ENCODE measurements around the gene ADRM1.

The ADRM1 gene

GRCh38 chr20:62312662-62312977 is 9.8 kb downstream of the ADRM1 start:
- Histone ChIP-seq H3K27ac (ENCODE audit: low read depth, low read length, severe bottlenecking) (no peak overlapping the region), H3K36me3 (ENCODE audit: control insufficient read depth, insufficient read depth, low read length) (peaks cover 84% of the 10 kb centered on the region), H3K4me1 (ENCODE audit: control insufficient read depth, insufficient read depth, low read length, poor library complexity, severe bottlenecking) (no peaks in the 10 kb centered on the region), H3K4me3 (ENCODE audit: extremely low read depth, insufficient read depth, low read length, poor library complexity, severe bottlenecking) (no peak overlapping the region), H3K9me3 (ENCODE audit: control insufficient read depth, low read length) (no peaks in the 10 kb centered on the region)
- 97% methylated on average over 15 to 16 of the region's 16 CpGs for WGBS, 2 experiments (ENCODE audit: insufficient coverage in 2 of 2)

- 96% methylated on average over 25 to 26 of the region's 26 CpGs for WGBS, 2 experiments (ENCODE audit: insufficient coverage in 2 of 2)
- peaks cover 80% of the 10 kb centered on the region for H3K36me3 ChIP-seq (ENCODE audit: control insufficient read depth, insufficient read depth, low read length)
Observed at GRCh38 chr20:62313021-62313420, 10.2 kb downstream of the ADRM1 start.

GRCh38 chr20:62313460-62314338 is 10.9 kb downstream of the ADRM1 start:
- 92 to 98% methylated on average over 30 to 50 of the region's 55 CpGs for WGBS, 2 experiments (ENCODE audit: insufficient coverage in 2 of 2)

More at GRCh38 chr20:62313021-62313420, 10.2 kb downstream of the ADRM1 start:
- H3K27ac ChIP-seq (ENCODE audit: low read depth, low read length, severe bottlenecking): no peak overlapping the region
- H3K4me3 ChIP-seq (ENCODE audit: extremely low read depth, insufficient read depth, low read length, poor library complexity, severe bottlenecking): no peak overlapping the region
- H3K9me3 ChIP-seq (ENCODE audit: control insufficient read depth, low read length): no peaks in the 10 kb centered on the region
- no peaks in the 10 kb centered on the region for H3K4me1 ChIP-seq (ENCODE audit: control insufficient read depth, insufficient read depth, low read length, poor library complexity, severe bottlenecking)

GRCh38 chr20:62314339-62314638 is 11.5 kb downstream of the ADRM1 start:
- Histone ChIP-seq H3K4me3 (ENCODE audit: extremely low read depth, insufficient read depth, low read length, poor library complexity, severe bottlenecking) (no peak overlapping the region), H3K4me1 (ENCODE audit: control insufficient read depth, insufficient read depth, low read length, poor library complexity, severe bottlenecking) (no peaks in the 10 kb centered on the region), H3K36me3 (ENCODE audit: control insufficient read depth, insufficient read depth, low read length) (peaks cover 77% of the 10 kb centered on the region), H3K9me3 (ENCODE audit: control insufficient read depth, low read length) (no peaks in the 10 kb centered on the region), H3K27ac (ENCODE audit: low read depth, low read length, severe bottlenecking) (no peak overlapping the region)
- 98 to 99% methylated on average over 12 of the region's 12 CpGs for WGBS, 2 experiments (ENCODE audit: insufficient coverage in 2 of 2)

More at GRCh38 chr20:62313460-62314338, 10.9 kb downstream of the ADRM1 start:
- Histone ChIP-seq H3K9me3 (ENCODE audit: control insufficient read depth, low read length) (no peaks in the 10 kb centered on the region), H3K27ac (ENCODE audit: low read depth, low read length, severe bottlenecking) (no peak overlapping the region), H3K36me3 (ENCODE audit: control insufficient read depth, insufficient read depth, low read length) (peaks cover 77% of the 10 kb centered on the region), H3K4me1 (ENCODE audit: control insufficient read depth, insufficient read depth, low read length, poor library complexity, severe bottlenecking) (no peaks in the 10 kb centered on the region), H3K4me3 (ENCODE audit: extremely low read depth, insufficient read depth, low read length, poor library complexity, severe bottlenecking) (no peak overlapping the region)

- H3K9me3 ChIP-seq (ENCODE audit: control insufficient read depth, low read length): no peaks in the 10 kb centered on the region
- WGBS, 2 experiments (ENCODE audit: insufficient coverage in 2 of 2): 95 to 96% methylated on average over 24 to 25 of the region's 25 CpGs
- H3K4me3 ChIP-seq (ENCODE audit: extremely low read depth, insufficient read depth, low read length, poor library complexity, severe bottlenecking): no peak overlapping the region
- H3K27ac ChIP-seq (ENCODE audit: low read depth, low read length, severe bottlenecking): no peak overlapping the region
- H3K36me3 ChIP-seq (ENCODE audit: control insufficient read depth, insufficient read depth, low read length): peaks cover 76% of the 10 kb centered on the region
- H3K4me1 ChIP-seq (ENCODE audit: control insufficient read depth, insufficient read depth, low read length, poor library complexity, severe bottlenecking): no peaks in the 10 kb centered on the region
Observed at GRCh38 chr20:62314711-62315302, 12.0 kb downstream of the ADRM1 start.

- H3K36me3 ChIP-seq (ENCODE audit: control insufficient read depth, insufficient read depth, low read length): peaks cover 74% of the 10 kb centered on the region
- WGBS, 2 experiments (ENCODE audit: insufficient coverage in 2 of 2): 93 to 96% methylated on average over 11 of the region's 12 CpGs
- no peak overlapping the region for H3K4me3 ChIP-seq (ENCODE audit: extremely low read depth, insufficient read depth, low read length, poor library complexity, severe bottlenecking)
- H3K4me1 ChIP-seq (ENCODE audit: control insufficient read depth, insufficient read depth, low read length, poor library complexity, severe bottlenecking): no peaks in the 10 kb centered on the region
- no peak overlapping the region for H3K27ac ChIP-seq (ENCODE audit: low read depth, low read length, severe bottlenecking)
- H3K9me3 ChIP-seq (ENCODE audit: control insufficient read depth, low read length): no peaks in the 10 kb centered on the region
Observed at GRCh38 chr20:62315773-62316172, 13.0 kb downstream of the ADRM1 start.

GRCh38 chr20:62316331-62317166 is 13.8 kb downstream of the ADRM1 start:
- Histone ChIP-seq H3K27ac (ENCODE audit: low read depth, low read length, severe bottlenecking) (no peak overlapping the region), H3K4me3 (ENCODE audit: extremely low read depth, insufficient read depth, low read length, poor library complexity, severe bottlenecking) (no peak overlapping the region), H3K9me3 (ENCODE audit: control insufficient read depth, low read length) (no peaks in the 10 kb centered on the region), H3K4me1 (ENCODE audit: control insufficient read depth, insufficient read depth, low read length, poor library complexity, severe bottlenecking) (no peaks in the 10 kb centered on the region), H3K36me3 (ENCODE audit: control insufficient read depth, insufficient read depth, low read length) (peaks cover 69% of the 10 kb centered on the region)
- 94 to 97% methylated on average over 39 to 40 of the region's 40 CpGs for WGBS, 2 experiments (ENCODE audit: insufficient coverage in 2 of 2)

GRCh38 chr20:62317167-62317655 is 14.4 kb downstream of the ADRM1 start:
- no peak overlapping the region for H3K4me3 ChIP-seq (ENCODE audit: extremely low read depth, insufficient read depth, low read length, poor library complexity, severe bottlenecking)
- H3K9me3 ChIP-seq (ENCODE audit: control insufficient read depth, low read length): no peaks in the 10 kb centered on the region
- no peak overlapping the region for H3K27ac ChIP-seq (ENCODE audit: low read depth, low read length, severe bottlenecking)
- H3K4me1 ChIP-seq (ENCODE audit: control insufficient read depth, insufficient read depth, low read length, poor library complexity, severe bottlenecking): no peaks in the 10 kb centered on the region
- WGBS, 2 experiments (ENCODE audit: insufficient coverage in 2 of 2): 92 to 94% methylated on average over 17 to 18 of the region's 18 CpGs
- H3K36me3 ChIP-seq (ENCODE audit: control insufficient read depth, insufficient read depth, low read length): peaks cover 71% of the 10 kb centered on the region

GRCh38 chr20:62318400-62319345 is 15.9 kb downstream of the ADRM1 start:
- H3K4me1 ChIP-seq (ENCODE audit: control insufficient read depth, insufficient read depth, low read length, poor library complexity, severe bottlenecking): no peaks in the 10 kb centered on the region
- H3K9me3 ChIP-seq (ENCODE audit: control insufficient read depth, low read length): no peaks in the 10 kb centered on the region
- peaks cover 71% of the 10 kb centered on the region for H3K36me3 ChIP-seq (ENCODE audit: control insufficient read depth, insufficient read depth, low read length)
- no peak overlapping the region for H3K4me3 ChIP-seq (ENCODE audit: extremely low read depth, insufficient read depth, low read length, poor library complexity, severe bottlenecking)
- 95% methylated on average over 31 to 36 of the region's 36 CpGs for WGBS, 2 experiments (ENCODE audit: insufficient coverage in 2 of 2)
- H3K27ac ChIP-seq (ENCODE audit: low read depth, low read length, severe bottlenecking): no peak overlapping the region

All from mesodermal cell (in vitro differentiated cells).